ENCODE results near the gene ABHD16B. TPM values are rescaled to one million over a fixed set of nuclear protein-coding genes. Genes with fewer than 3 reads are reported as not detected.

ABHD16B gene
- total and polyA plus RNA-seq, 2 of the 13 experiments (the other 11 are each of a cell fraction or from before 2014, with no cell fraction given) = not detected

GRCh38 chr20:63848003-63848911, 13.0 kb upstream of the ABHD16B start (continued):
- TF ChIP-seq CREBL2 (CRISPR knock-in tag; IDR thresholded peaks at IDR 0.05; ENCODE audit: borderline replicate concordance) (no peak), IRX3 (CRISPR knock-in tag; IDR thresholded peaks at IDR 0.05; ENCODE audit: borderline replicate concordance, low read depth) (0 out of 2 replicates have a peak, but pooled peaks have one; percentile 43), ZNF576 (CRISPR knock-in tag; IDR thresholded peaks at IDR 0.05) (no peak), AKNA (CRISPR knock-in tag; IDR thresholded peaks at IDR 0.05; ENCODE audit: borderline replicate concordance) (no peak), ZNF607 (CRISPR knock-in tag; IDR thresholded peaks at IDR 0.05; ENCODE audit: borderline replicate concordance) (no peak), ZNF256 (CRISPR knock-in tag; conservative IDR thresholded peaks at IDR 0.05) (no peak), SRF (IDR thresholded peaks at IDR 0.05; ENCODE audit: low read depth, low read length) (no peak), ZNF615 (CRISPR knock-in tag; IDR thresholded peaks at IDR 0.05; ENCODE audit: borderline replicate concordance) (no peak), ZEB1 (IDR thresholded peaks at IDR 0.05; ENCODE audit: insufficient replicate concordance, low read depth) (no peak), ZFYVE20 (CRISPR knock-in tag; IDR thresholded peaks at IDR 0.05; ENCODE audit: borderline replicate concordance, low read depth) (no peak), ZNF12 (CRISPR knock-in tag; IDR thresholded peaks at IDR 0.05) (no peak), RFX3 (CRISPR knock-in tag; IDR thresholded peaks at IDR 0.05) (no peak), ZBTB49 (CRISPR knock-in tag; IDR thresholded peaks at IDR 0.05; ENCODE audit: borderline replicate concordance) (no peak), ZNF260 (CRISPR knock-in tag; IDR thresholded peaks at IDR 0.05; ENCODE audit: borderline replicate concordance, low read depth) (no peak), ZNF574 (CRISPR knock-in tag; IDR thresholded peaks at IDR 0.05) (no peak)

All from HepG2 (cell line).